Measurements from ENCODE around the gene CDIPT. TPM values are rescaled to one million over a fixed set of nuclear protein-coding genes. Genes with fewer than 3 reads are reported as not detected.
A peak's percentile ranks its signal among the peaks of the same experiment; 100 is the strongest.

Gene CDIPT
- total RNA-seq, 2 donors from 2014 or later, result 135 to 138 TPM

DNA sequence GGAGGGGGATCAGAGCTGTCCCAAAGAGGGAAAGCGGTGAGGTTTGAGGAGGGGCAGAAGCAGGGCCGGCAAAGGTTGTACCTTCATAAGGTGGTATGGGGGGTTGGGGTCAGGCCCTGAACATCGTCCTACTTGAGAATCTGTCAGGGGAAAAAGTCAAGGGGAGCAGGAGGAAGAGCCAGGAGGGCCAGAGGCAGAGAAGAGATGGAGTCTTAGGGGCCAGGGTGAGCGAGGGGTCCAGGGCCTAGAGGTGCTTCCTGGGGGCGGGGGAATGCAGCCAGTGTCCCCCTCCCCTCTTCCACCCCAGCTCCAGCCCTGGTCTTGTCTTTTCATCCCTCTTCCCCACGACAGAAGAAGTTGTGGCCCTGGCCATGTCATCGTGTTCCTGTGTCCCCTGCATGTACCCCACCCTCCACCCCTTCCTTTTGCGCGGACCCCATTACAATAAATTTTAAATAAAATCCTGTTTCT, 52.3 kb downstream of the CDIPT start:
- no peak for DNase-seq (ENCODE audit: low spot score)
- peak overlapping the region; percentile 94 to 96 for H3K27ac ChIP-seq
- H3K4me3 ChIP-seq, result peak overlapping the region; percentile 55 to 64
- no peaks in the 10 kb centered on the region for H3K9me3 ChIP-seq
- H3K4me1 ChIP-seq, result peaks cover 0 to 78% of the 10 kb centered on the region in 2 donors
- H3K27me3 ChIP-seq, result no peaks in the 10 kb centered on the region
- peaks cover 14% of the 10 kb centered on the region for H3K36me3 ChIP-seq
- TF ChIP-seq, protein P1, sequence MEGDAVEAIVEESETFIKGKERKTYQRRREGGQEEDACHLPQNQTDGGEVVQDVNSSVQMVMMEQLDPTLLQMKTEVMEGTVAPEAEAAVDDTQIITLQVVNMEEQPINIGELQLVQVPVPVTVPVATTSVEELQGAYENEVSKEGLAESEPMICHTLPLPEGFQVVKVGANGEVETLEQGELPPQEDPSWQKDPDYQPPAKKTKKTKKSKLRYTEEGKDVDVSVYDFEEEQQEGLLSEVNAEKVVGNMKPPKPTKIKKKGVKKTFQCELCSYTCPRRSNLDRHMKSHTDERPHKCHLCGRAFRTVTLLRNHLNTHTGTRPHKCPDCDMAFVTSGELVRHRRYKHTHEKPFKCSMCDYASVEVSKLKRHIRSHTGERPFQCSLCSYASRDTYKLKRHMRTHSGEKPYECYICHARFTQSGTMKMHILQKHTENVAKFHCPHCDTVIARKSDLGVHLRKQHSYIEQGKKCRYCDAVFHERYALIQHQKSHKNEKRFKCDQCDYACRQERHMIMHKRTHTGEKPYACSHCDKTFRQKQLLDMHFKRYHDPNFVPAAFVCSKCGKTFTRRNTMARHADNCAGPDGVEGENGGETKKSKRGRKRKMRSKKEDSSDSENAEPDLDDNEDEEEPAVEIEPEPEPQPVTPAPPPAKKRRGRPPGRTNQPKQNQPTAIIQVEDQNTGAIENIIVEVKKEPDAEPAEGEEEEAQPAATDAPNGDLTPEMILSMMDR (IDR thresholded peaks at IDR 0.05), result no peak

DNA sequence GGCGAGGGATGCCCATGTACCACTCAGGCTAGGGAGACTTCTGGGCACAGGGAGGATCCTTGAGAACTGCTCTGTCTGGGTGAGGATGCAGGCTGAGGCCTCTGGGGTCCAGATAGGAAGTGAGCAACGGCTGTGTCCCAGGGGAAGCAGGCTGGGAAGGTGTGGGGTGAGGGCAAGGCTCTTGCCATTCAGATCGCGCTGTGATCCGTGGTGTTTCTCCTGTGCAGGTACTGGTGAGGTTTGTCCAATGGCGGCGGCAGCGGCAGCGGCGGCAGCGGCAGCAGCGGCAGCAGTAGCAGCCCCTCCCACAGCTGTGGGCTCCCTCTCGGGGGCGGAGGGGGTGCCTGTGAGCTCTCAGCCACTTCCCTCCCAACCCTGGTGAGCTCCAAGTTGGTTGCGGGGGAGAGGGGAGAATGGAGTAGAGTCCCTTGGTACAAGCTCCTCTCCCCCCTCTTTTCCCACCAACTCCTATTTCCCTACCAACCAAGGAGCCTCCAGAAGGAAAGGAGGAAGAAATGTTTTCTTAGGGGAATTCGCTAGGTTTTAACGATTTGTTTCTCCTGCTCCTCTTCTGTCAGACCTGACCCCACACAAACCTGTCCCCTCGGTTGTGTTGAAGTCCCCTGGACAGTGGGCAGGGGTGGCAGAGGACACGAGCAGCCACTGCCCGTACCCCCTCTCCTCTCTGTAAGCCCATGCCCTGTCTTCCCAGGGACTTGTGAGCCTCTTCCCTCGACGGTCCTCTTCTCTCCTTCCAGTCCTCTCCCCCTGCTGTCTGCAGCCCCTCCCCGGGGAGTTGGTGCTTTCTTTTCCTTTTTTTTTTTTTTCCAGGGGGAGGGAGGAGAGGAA, 53.0 kb downstream of the CDIPT start:
- TF ChIP-seq, protein P1 (IDR thresholded peaks at IDR 0.05), result no peak
- H3K27ac ChIP-seq, result peak overlapping the region; percentile 94 to 96
- peaks cover 0 to 75% of the 10 kb centered on the region in 2 donors for H3K4me1 ChIP-seq
- no peak for DNase-seq (ENCODE audit: low spot score)
- peaks cover 14% of the 10 kb centered on the region for H3K36me3 ChIP-seq
- no peak overlapping the region for H3K4me3 ChIP-seq
- no peaks in the 10 kb centered on the region for H3K27me3 ChIP-seq
- no peaks in the 10 kb centered on the region for H3K9me3 ChIP-seq

DNA sequence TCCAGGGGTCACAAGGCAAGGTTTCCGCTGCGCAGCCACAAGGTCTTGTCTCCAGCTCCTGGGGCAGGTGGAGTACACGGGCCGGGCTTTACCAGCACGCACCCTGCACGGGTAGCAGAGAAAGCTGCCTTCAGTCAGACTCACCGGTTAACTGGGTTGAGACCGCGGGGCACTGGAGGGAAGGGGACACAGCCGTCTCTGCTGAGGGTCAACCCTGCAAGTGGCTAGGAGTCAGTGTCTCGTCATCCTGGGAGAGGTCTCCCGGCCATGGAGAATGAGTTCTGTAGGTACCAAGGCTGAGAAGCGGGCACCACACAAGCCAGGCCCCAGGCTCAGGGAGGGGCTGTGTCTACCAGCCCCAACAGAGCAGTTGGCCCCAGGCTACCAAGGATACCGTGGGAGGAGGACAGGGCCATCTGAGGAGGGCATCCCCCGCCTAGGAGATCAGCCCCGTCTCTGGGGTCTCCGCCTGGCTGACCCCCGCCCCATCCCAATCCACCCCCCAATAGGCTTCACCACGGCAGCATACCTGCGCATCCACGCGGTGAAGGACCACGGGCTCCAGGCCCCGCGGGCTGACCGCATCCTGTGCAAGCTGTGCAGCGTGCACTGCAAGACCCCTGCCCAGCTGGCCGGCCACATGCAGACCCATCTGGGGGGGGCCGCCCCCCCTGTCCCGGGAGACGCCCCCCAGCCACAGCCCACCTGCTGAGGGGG, 53.8 kb downstream of the CDIPT start:
- Histone ChIP-seq H3K4me1 (peaks cover 0 to 75% of the 10 kb centered on the region in 2 donors), H3K4me3 (peak overlapping the region in 1 of 2 donors; percentile 57), H3K9me3 (no peaks in the 10 kb centered on the region), H3K27ac (peak overlapping the region; percentile 94 to 96), H3K36me3 (peaks cover 14% of the 10 kb centered on the region), H3K27me3 (no peaks in the 10 kb centered on the region)
- DNase-seq (ENCODE audit: low spot score), result no peak
- TF ChIP-seq, protein P1 (IDR thresholded peaks at IDR 0.05), result no peak

Other genes with a start within 250 kb of the CDIPT start
- gene SPN, start 200.0 kb downstream of the CDIPT start, total RNA-seq, result 1 to 10 TPM; 3.7 to 4.5 TPM
- 10 to 100 TPM; 18.3 to 38.2 TPM for gene QPRT, start 184.0 kb downstream of the CDIPT start, total RNA-seq
- under 1 TPM; 0.52 to 0.90 TPM for gene C16orf54, start 117.2 kb downstream of the CDIPT start, total RNA-seq
- not detected for gene ZG16, start 85.0 kb downstream of the CDIPT start, total RNA-seq
- gene KIF22, start 72.5 kb downstream of the CDIPT start, total RNA-seq, result 10 to 100 TPM; 10.1 to 17.1 TPM
- gene MAZ, start 56.7 kb downstream of the CDIPT start, total RNA-seq, result 10 to 100 TPM; 33.0 to 86.6 TPM
- gene PRRT2, start 51.0 kb downstream of the CDIPT start, total RNA-seq, result under 1 TPM; 0.51 to 0.52 TPM
- gene PAGR1, start 47.1 kb downstream of the CDIPT start, total RNA-seq, result 10 to 100 TPM; 23.5 to 27.3 TPM
- 10 to 100 TPM; 44.4 to 77.9 TPM for gene MVP, start 42.8 kb downstream of the CDIPT start, total RNA-seq
- gene SEZ6L2, start 36.3 kb upstream of the CDIPT start, total RNA-seq, result 1 to 10 TPM; 2.6 to 4.6 TPM
- 1 to 10 TPM; 1.5 to 3.2 TPM for gene ASPHD1, start 37.3 kb upstream of the CDIPT start, total RNA-seq
- 1 to 10 TPM; 6.4 to 6.5 TPM for gene KCTD13, start 63.0 kb upstream of the CDIPT start, total RNA-seq
- 100 to 1,000 TPM; 100 to 107 TPM for gene TMEM219, start 98.9 kb upstream of the CDIPT start, total RNA-seq
- 10 to 100 TPM; 29.1 to 36.7 TPM for gene TAOK2, start 110.6 kb upstream of the CDIPT start, total RNA-seq
- gene HIRIP3, start 132.4 kb upstream of the CDIPT start, total RNA-seq, result 10 to 100 TPM; 10.3 to 11.4 TPM
- gene INO80E, start 133.0 kb upstream of the CDIPT start, total RNA-seq, result 100 to 1,000 TPM in 1 of 2 donors, 10 to 100 TPM in 1; 33.4 to 117 TPM
- not detected for gene DOC2A, start 147.8 kb upstream of the CDIPT start, total RNA-seq
- not detected for gene C16orf92, start 160.0 kb upstream of the CDIPT start, total RNA-seq
- gene TLCD3B, start 168.0 kb upstream of the CDIPT start, total RNA-seq, result not detected
- 1,000 to 10,000 TPM; 2,869 to 3,626 TPM for gene ALDOA, start 202.5 kb upstream of the CDIPT start, total RNA-seq
- 10 to 100 TPM; 23.2 to 32.7 TPM for gene PPP4C, start 212.8 kb upstream of the CDIPT start, total RNA-seq
- under 1 TPM in 1 of 2 donors, not detected in 1; 0.43 TPM for gene TBX6, start 228.7 kb upstream of the CDIPT start, total RNA-seq
- gene YPEL3, start 233.0 kb upstream of the CDIPT start, total RNA-seq, result 100 to 1,000 TPM; 129 to 140 TPM